ENCODE data around the gene BCHE.
A peak's percentile ranks its signal among the peaks of the same experiment; 100 is the strongest.

Gene BCHE

GRCh38 chr3:165751637-165752036 lies 85.6 kb downstream of the BCHE start:
- no peaks in the 10 kb centered on the region for H4K20me1 ChIP-seq (ENCODE audit: insufficient read depth)

GRCh38 chr3:165749821-165750220 lies 87.4 kb downstream of the BCHE start:
- TF ChIP-seq CTCF (conservative IDR thresholded peaks at IDR 0.05; ENCODE audit: low read depth, low read length), result no peak
- Histone ChIP-seq H3K9ac (no peak overlapping the region), H4K20me1 (ENCODE audit: insufficient read depth) (no peaks in the 10 kb centered on the region), H2AFZ (ENCODE audit: low read depth) (no peak overlapping the region), H3K79me2 (ENCODE audit: insufficient read depth, low read depth) (no peaks in the 10 kb centered on the region), H3K4me1 (ENCODE audit: low read depth, poor library complexity, severe bottlenecking) (peaks cover 67% of the 10 kb centered on the region), H3K27me3 (ENCODE audit: insufficient read depth, low read depth) (no peaks in the 10 kb centered on the region), H3K36me3 (ENCODE audit: insufficient read depth) (no peaks in the 10 kb centered on the region), H3K4me3 (IDR thresholded peaks at IDR 0.05; ENCODE audit: insufficient read depth, low read depth, low read length) (no peak overlapping the region), H3K4me2 (peak overlapping the region; percentile 40; the same call in 1 of the 2 replicates), H3K27ac (peak overlapping the region; percentile 33; the same call in 1 of the 2 replicates)

More at GRCh38 chr3:165751637-165752036, 85.6 kb downstream of the BCHE start:
- Histone ChIP-seq H3K27me3 (ENCODE audit: insufficient read depth, low read depth) (no peaks in the 10 kb centered on the region), H3K4me2 (no peak overlapping the region), H3K36me3 (ENCODE audit: insufficient read depth) (no peaks in the 10 kb centered on the region), H3K4me3 (IDR thresholded peaks at IDR 0.05; ENCODE audit: insufficient read depth, low read depth, low read length) (no peak overlapping the region), H3K4me1 (ENCODE audit: low read depth, poor library complexity, severe bottlenecking) (peaks cover 79% of the 10 kb centered on the region), H3K27ac (no peak overlapping the region), H3K9ac (no peak overlapping the region), H2AFZ (ENCODE audit: low read depth) (no peak overlapping the region), H3K79me2 (ENCODE audit: insufficient read depth, low read depth) (no peaks in the 10 kb centered on the region)
- no peak for TF ChIP-seq CTCF (conservative IDR thresholded peaks at IDR 0.05; ENCODE audit: low read depth, low read length)

GRCh38 chr3:165749241-165749640 lies 88.0 kb downstream of the BCHE start:
- H3K36me3 ChIP-seq (ENCODE audit: insufficient read depth), result no peaks in the 10 kb centered on the region
- H3K27me3 ChIP-seq (ENCODE audit: insufficient read depth, low read depth), result no peaks in the 10 kb centered on the region
- no peak overlapping the region for H3K9ac ChIP-seq
- H3K4me1 ChIP-seq (ENCODE audit: low read depth, poor library complexity, severe bottlenecking), result peaks cover 62% of the 10 kb centered on the region
- no peaks in the 10 kb centered on the region for H4K20me1 ChIP-seq (ENCODE audit: insufficient read depth)
- no peaks in the 10 kb centered on the region for H3K79me2 ChIP-seq (ENCODE audit: insufficient read depth, low read depth)
- peak overlapping the region; percentile 33; the same call in 1 of the 2 replicates for H3K27ac ChIP-seq
- H2AFZ ChIP-seq (ENCODE audit: low read depth), result no peak overlapping the region
- no peak overlapping the region for H3K4me3 ChIP-seq (IDR thresholded peaks at IDR 0.05; ENCODE audit: insufficient read depth, low read depth, low read length)
- no peak for TF ChIP-seq CTCF (conservative IDR thresholded peaks at IDR 0.05; ENCODE audit: low read depth, low read length)
- H3K4me2 ChIP-seq, result peak overlapping the region; percentile 40; the same call in 1 of the 2 replicates

GRCh38 chr3:165748094-165748493 lies 89.1 kb downstream of the BCHE start:
- Histone ChIP-seq H4K20me1 (ENCODE audit: insufficient read depth) (no peaks in the 10 kb centered on the region), H2AFZ (ENCODE audit: low read depth) (no peak overlapping the region), H3K27me3 (ENCODE audit: insufficient read depth, low read depth) (no peaks in the 10 kb centered on the region), H3K36me3 (ENCODE audit: insufficient read depth) (no peaks in the 10 kb centered on the region), H3K4me1 (ENCODE audit: low read depth, poor library complexity, severe bottlenecking) (peaks cover 50% of the 10 kb centered on the region), H3K4me3 (IDR thresholded peaks at IDR 0.05; ENCODE audit: insufficient read depth, low read depth, low read length) (no peak overlapping the region), H3K27ac (no peak overlapping the region), H3K9ac (no peak overlapping the region), H3K4me2 (peak overlapping the region; percentile 40), H3K79me2 (ENCODE audit: insufficient read depth, low read depth) (no peaks in the 10 kb centered on the region)
- no peak for TF ChIP-seq CTCF (conservative IDR thresholded peaks at IDR 0.05; ENCODE audit: low read depth, low read length)
